ENCODE results near the gene LGALS9. TPM values are rescaled to one million over a fixed set of nuclear protein-coding genes. Genes with fewer than 3 reads are reported as not detected.
"Not testable (repeated sequence)": the region's sequence is repeated elsewhere in the genome, so short reads cannot be mapped to it uniquely, and the experiment has no call there.

Gene LGALS9
- total and polyA plus RNA-seq, 5 experiments from 2014 or later, result 4.5 to 9.7 (median 8.4) TPM

DNA sequence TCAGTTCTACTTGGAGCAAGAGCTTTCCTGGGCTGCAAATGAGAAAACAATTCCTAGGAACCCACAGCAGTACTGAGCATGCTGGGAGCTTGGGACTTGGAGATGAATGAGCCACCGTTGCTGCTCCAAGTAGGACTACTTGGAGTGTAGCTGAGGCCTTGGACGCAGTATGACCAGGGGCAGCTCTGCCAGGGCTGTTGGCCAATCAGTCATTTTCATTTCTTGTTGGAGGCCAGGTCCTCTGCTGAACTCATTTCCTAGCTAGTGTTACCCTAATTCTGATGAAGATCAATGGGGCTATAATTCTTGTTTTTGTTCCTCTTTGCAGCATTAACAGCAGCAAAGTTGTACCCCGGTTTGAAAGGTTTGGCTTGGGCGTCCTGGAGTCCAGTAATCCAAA is 8.0 kb upstream of the LGALS9 start:
- ATAC-seq (no peak), DNase-seq (no peak)
- no peak overlapping the region for H3K27ac Mint-ChIP-seq
- peaks cover 0 to 29% (median 9%) of the 10 kb centered on the region in 3 donors for H3K36me3 Mint-ChIP-seq
- no peaks in the 10 kb centered on the region for H3K27me3 Mint-ChIP-seq
- peaks cover 0 to 4% (median 0%) of the 10 kb centered on the region in 4 donors for H3K4me1 Mint-ChIP-seq
- H3K4me3 Mint-ChIP-seq, result no peak overlapping the region
- POLR2A ChIA-PET, result no interaction called here
- no peaks in the 10 kb centered on the region for H3K9me3 Mint-ChIP-seq

DNA sequence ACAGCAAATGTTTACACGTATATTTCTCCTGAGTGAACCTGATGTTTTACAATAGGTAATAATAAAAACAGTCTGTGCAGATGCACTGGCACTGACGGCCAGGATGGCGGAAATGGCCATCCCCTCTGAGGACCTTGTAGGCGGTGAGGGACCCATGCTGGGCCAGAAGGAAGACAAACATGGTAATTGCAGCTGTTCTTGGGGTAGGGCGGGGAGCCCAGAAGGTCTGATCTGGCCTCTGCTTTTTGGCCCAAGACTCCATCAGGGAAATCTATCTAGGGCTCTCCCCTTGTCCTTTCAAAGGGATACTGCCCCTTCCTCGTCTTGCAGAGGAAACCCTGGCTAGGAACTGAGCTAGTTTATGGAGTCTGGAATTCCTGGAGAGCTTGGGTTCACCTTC is 7.4 kb upstream of the LGALS9 start:
- H3K4me1 Mint-ChIP-seq, result peaks cover 0 to 4% (median under 1%) of the 10 kb centered on the region in 4 donors
- H3K27ac Mint-ChIP-seq, result no peak overlapping the region
- no peak for DNase-seq

DNA sequence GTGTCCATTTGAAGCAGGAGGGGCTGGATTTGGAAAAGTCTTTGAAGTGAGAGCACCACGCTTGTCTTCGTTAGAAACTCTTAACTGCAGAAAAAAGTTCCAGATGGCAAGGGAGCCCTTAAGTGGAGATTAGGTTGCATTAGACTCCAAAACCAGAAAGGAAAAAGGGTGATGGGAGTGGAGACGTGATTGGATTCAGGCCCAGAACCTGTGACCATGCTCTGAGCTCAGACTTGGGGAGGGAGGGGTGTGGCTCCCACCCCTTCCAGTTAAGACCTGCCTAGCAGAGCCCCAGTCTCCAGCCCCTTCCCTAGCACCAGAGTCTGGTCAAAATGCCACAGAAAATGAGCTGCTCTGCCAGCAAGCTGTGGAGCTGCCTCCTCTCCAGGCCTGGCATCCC is 6.4 kb upstream of the LGALS9 start:
- Mint-ChIP-seq H3K4me3 (no peak overlapping the region), H3K27me3 (no peaks in the 10 kb centered on the region), H3K36me3 (peaks cover 0 to 19% (median 3%) of the 10 kb centered on the region in 3 donors), H3K27ac (no peak overlapping the region), H3K4me1 (peaks cover 2 to 7% (median 6%) of the 10 kb centered on the region in 4 donors), H3K9me3 (no peaks in the 10 kb centered on the region)
- no peak for DNase-seq
- POLR2A ChIA-PET, result no interaction called here
- ATAC-seq, result no peak

More for the DNA sequence above, 7.4 kb upstream of the LGALS9 start:
- POLR2A ChIA-PET, result no interaction called here
- H3K4me3 Mint-ChIP-seq, result no peak overlapping the region
- no peak for ATAC-seq
- H3K27me3 Mint-ChIP-seq, result no peaks in the 10 kb centered on the region
- no peaks in the 10 kb centered on the region for H3K9me3 Mint-ChIP-seq
- peaks cover 0 to 23% (median 3%) of the 10 kb centered on the region in 3 donors for H3K36me3 Mint-ChIP-seq

DNA sequence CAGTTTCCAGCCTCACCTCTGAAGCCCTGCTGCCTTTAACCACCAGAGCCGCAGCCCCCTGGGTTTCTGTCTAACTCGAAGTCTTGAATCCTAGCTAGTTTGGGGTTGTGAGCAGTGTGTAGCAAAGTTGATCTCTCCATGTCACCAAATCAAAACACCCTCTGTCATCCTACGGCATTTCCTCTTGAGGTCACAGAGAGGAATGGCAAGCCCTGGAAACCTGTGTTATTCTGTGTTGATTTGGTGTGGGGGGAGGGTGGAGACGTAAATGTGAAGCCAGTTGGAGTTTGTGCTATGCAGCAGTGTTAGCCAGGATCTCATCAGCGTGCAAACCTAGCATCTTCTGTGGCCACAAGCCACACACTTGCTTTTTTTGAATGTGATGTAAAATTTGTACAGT is 5.1 kb upstream of the LGALS9 start:
- DNase-seq (no peak), ATAC-seq (no peak)
- POLR2A ChIA-PET, result no interaction called here
- H3K4me3 Mint-ChIP-seq, result no peak overlapping the region
- no peak overlapping the region for H3K27ac Mint-ChIP-seq
- H3K36me3 Mint-ChIP-seq, result peaks cover 0 to 16% (median 2%) of the 10 kb centered on the region in 3 donors
- no peaks in the 10 kb centered on the region for H3K27me3 Mint-ChIP-seq
- peaks cover 7 to 17% (median 16%) of the 10 kb centered on the region in 4 donors for H3K4me1 Mint-ChIP-seq
- H3K9me3 Mint-ChIP-seq, result no peaks in the 10 kb centered on the region

DNA sequence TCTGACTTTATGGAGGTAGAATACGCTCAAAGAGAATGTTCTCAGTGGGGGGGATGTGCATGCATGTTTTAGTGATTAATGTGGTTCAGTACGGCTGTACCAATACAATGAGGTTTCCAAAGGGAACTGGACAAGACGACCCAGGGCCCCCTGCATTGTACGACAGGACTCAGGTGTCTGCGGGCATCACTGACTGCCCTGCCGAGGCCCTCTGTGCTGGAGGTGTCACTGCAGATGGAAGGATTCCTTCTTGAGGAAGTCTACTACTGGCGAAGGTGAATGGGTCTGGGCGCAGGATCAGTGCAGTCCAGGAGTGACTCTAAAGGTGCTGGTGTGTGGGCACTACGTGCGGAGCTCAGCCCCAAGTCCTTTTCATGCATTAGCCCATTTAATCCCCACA is 3.5 kb upstream of the LGALS9 start:
- Mint-ChIP-seq H3K4me3 (no peak overlapping the region), H3K4me1 (peaks cover 17 to 33% (median 31%) of the 10 kb centered on the region in 4 donors), H3K27ac (peak overlapping the region in 4 of 10 donors; percentile 10 to 52 (median 18)), H3K36me3 (peaks cover 0 to 6% (median 0%) of the 10 kb centered on the region in 3 donors), H3K9me3 (no peaks in the 10 kb centered on the region), H3K27me3 (no peaks in the 10 kb centered on the region)
- POLR2A ChIA-PET, result no interaction called here
- ATAC-seq (no peak), DNase-seq (no peak)

DNA sequence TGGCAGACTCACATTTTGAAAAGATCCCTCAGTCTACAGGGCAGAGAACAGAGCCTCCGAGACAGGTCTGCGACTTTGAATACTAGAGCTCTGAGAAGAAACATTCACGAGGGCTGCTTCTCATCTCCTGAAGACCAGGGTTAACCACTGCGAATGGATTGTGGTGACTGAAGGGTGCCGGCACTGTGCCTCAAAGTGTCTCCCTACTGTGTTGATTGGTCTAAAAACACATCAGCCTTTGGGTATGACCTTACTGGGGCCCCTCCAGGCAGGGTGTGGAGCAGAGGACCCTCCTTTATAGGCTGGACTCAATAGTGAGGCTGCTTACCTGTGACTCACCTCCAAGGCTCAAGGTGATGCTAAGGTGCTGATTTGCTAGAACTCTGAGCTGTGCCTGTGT is 2.6 kb upstream of the LGALS9 start:
- Mint-ChIP-seq H3K4me3 (no peak overlapping the region), H3K4me1 (peaks cover 17 to 38% (median 36%) of the 10 kb centered on the region in 4 donors), H3K9me3 (no peaks in the 10 kb centered on the region), H3K27me3 (no peaks in the 10 kb centered on the region), H3K36me3 (peaks cover 0 to 3% (median 0%) of the 10 kb centered on the region in 3 donors), H3K27ac (peak overlapping the region in 5 of 10 donors; percentile 6 to 43 (median 28))
- DNase-seq (no peak), ATAC-seq (no peak)
- POLR2A ChIA-PET, result no interaction called here

DNA sequence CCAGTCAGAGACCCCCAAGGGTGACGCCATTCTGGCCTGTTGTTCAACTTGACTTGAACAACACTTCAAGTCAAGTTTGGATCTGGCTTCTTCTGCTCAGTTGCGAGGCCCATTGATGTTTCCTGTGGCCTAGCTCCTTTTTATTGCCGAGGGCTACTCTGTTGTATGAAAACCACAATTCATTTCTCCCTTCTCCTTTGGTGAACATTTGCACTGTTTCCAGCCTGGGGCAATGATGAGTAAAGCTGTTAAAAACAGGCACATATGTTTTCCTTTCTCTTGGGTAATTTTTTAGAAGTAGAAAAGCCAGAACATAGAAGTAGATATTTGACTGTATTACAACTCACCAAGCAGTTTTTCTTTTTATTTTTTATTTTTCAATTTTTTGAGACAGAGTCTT is 1.7 kb upstream of the LGALS9 start:
- peak overlapping the region in 6 of 10 donors; percentile 4 to 91 (median 42) for H3K27ac Mint-ChIP-seq
- H3K4me3 Mint-ChIP-seq, DNase-seq, H3K27me3 Mint-ChIP-seq, H3K36me3 Mint-ChIP-seq, H3K9me3 Mint-ChIP-seq, ATAC-seq, POLR2A ChIA-PET: not testable (repeated sequence)
- H3K4me1 Mint-ChIP-seq, result peaks cover 17 to 46% (median 38%) of the 10 kb centered on the region in 4 donors

DNA sequence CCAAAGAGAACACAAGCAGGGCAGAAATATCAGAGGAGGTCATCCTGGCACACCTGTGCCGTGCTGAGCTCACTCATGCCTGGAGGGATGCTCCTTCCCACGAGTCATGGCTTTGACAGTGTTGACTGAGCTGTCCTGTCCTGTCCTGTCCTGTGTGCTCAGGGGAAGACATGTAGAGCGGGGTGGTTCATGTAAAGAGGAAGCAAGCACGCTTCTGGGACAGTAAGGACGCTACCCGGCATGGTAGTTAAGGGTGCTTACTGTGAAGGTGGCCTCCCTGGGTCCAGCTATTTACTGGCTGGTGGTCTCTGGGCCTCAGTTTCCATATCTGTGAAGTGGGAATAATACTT is 398 bp downstream of the LGALS9 start:
- Mint-ChIP-seq H3K4me1 (peaks cover 22 to 63% (median 49%) of the 10 kb centered on the region in 4 donors), H3K27me3 (no peaks in the 10 kb centered on the region), H3K27ac (peak overlapping the region; percentile 83 to 96 (median 92)), H3K9me3 (no peaks in the 10 kb centered on the region), H3K4me3 (peak overlapping the region; percentile 85 to 97 (median 90)), H3K36me3 (peaks cover 0 to 2% (median 0%) of the 10 kb centered on the region in 3 donors)
- DNase-seq (peak in 2 of 10 donors; percentile 13 to 23), ATAC-seq (peak; percentile 66 to 72)
- POLR2A ChIA-PET, result interaction anchor here (1.4 kb wide), 1 partner anchor 338 kb away, joined by 3 read pairs; the partner anchor contains the start of gene WSB1

DNA sequence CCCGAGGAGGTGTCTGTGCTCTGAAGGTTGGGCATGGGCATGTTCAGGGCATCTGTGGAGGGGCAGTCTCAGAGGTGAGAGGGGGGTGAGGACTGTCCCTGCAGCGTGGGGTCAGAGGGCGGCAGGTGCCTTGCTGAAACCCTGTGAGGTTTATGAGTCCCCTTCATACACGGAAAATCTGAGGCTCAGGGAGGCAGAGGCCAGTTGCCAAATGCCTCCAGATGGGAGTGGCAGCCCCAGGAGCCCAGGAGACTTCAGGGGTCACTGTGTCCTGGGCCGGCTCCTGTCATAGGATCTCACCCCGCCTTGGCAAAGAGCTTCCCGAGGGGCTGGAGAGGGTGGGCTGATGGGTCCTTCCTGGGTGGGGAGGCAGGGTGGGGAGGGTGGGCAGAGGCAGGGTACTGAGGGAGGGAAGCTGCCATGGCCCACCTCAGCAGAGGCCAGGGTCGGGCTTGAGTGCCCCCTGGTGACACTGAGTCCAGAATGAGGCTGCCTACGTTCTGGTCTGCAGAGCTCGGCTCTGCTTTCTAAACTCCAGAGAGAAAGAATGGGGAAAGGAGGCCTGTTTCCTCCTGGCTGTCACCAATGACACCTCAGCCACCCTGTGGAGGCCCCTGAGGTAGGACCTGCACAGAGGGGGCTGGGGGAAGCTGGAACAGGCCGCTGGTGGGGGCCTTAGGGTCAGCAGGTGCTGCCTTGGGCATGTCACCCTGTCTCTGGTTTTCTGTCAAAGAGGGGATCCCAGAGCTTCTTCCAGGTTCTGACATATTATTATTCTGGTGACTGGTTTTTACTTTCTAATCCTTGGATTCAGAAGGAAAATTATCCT is 1.1 kb downstream of the LGALS9 start:
- POLR2A ChIA-PET, result interaction anchor here (1.4 kb wide), 1 partner anchor 338 kb away, joined by 3 read pairs; the partner anchor contains the start of gene WSB1
- H3K4me1 Mint-ChIP-seq, result peaks cover 22 to 63% (median 49%) of the 10 kb centered on the region in 4 donors

DNA sequence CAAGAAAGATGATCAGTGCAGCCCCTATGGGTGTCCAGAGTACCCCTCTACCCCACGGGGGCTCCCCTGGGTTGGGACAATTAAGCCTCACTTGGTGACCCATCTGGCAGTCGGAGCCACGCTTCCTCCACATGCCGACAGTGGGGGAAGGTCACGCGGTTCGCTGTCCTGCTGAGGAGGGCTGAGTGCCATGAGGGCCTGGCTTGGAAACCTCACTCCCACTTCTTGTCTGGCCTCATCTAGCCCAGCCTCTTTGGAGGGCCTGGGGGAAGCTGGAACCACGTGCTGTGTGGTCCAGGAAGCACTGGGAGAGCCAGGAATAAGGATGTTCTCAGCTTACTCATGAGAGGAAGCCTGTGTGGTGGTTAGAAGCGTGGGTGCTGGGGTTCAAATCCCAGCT is 1.8 kb downstream of the LGALS9 start:
- H3K4me1 Mint-ChIP-seq, result peaks cover 22 to 63% (median 49%) of the 10 kb centered on the region in 4 donors
- H3K9me3 Mint-ChIP-seq, H3K27me3 Mint-ChIP-seq, ATAC-seq, POLR2A ChIA-PET, H3K36me3 Mint-ChIP-seq, DNase-seq: not testable (repeated sequence)
- H3K27ac Mint-ChIP-seq, result peak overlapping the region in 5 of 10 donors; percentile 27 to 96 (median 45)
- peak overlapping the region in 2 of 10 donors; percentile 87 to 97 for H3K4me3 Mint-ChIP-seq

More for the DNA sequence above, 1.1 kb downstream of the LGALS9 start:
- Mint-ChIP-seq H3K9me3 (no peaks in the 10 kb centered on the region), H3K36me3 (peaks cover 0 to 2% (median 0%) of the 10 kb centered on the region in 3 donors), H3K4me3 (peak overlapping the region; percentile 85 to 97 (median 90)), H3K27ac (peak overlapping the region in 9 of 10 donors; percentile 83 to 96 (median 92)), H3K27me3 (no peaks in the 10 kb centered on the region)
- DNase-seq (no peak), ATAC-seq (no peak)

DNA sequence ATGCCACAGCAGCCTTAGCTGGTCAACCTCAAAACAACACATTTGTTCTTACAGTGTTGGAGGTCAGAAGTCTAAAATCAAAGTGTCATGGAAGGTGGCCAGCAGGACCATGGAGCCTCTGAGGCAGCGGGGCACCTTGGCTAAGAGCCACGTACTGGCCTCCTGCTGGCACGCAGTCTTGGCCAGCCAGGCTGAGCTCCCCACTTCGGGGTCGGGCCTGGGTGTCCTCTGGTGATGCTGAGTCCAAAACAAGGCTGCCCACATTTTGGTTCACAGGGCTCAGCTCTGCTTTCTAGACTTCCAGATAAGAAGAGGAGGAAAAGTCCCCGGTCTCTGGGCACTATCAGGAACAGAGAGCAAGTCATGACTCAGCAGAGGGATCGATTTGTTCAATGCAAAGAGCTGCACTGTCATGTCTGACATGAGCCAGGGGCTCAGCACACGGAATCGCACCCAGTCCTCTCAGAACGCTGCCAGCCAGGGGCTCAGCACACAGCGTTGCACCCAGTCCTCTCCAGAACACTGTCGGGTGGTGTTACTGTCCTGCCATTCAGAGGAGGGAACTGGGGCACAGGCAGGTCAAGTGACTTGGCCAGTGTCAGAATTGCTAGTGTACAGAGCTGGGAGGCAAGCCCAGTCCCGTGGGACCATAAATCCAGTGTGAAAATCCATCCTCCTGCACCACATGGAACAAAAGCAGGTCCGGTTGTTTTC is 2.5 kb downstream of the LGALS9 start:
- POLR2A ChIA-PET, result no interaction called here
- peaks cover 0 to 2% (median 0%) of the 10 kb centered on the region in 3 donors for H3K36me3 Mint-ChIP-seq
- DNase-seq (no peak), ATAC-seq (no peak)
- H3K27me3 Mint-ChIP-seq, result no peaks in the 10 kb centered on the region
- H3K4me1 Mint-ChIP-seq, result peaks cover 22 to 63% (median 49%) of the 10 kb centered on the region in 4 donors
- H3K27ac Mint-ChIP-seq, result peak overlapping the region in 7 of 10 donors; percentile 27 to 96 (median 49)
- H3K4me3 Mint-ChIP-seq, result peak overlapping the region in 2 of 10 donors; percentile 43 to 97
- H3K9me3 Mint-ChIP-seq, result no peaks in the 10 kb centered on the region

DNA sequence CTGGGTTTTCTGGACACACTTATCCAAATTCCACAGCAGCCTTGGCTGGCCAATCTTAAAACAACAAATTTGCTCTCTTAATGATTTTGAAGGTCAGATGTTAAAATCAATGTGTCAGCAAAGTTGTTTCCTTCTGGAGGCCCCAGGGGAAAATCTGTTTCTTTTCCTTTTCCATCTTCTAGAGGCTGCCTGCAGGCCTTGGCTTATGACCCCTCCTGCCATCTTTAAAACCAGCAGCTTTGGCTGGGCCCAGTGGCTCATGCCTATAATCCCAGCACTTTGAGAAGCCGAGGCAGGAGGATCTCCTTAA is 3.0 kb downstream of the LGALS9 start:
- H3K27me3 Mint-ChIP-seq, result no peaks in the 10 kb centered on the region
- H3K9me3 Mint-ChIP-seq, result no peaks in the 10 kb centered on the region
- POLR2A ChIA-PET, result no interaction called here
- H3K4me1 Mint-ChIP-seq, result peaks cover 22 to 63% (median 47%) of the 10 kb centered on the region in 4 donors
- DNase-seq, result no peak
- ATAC-seq, result no peak
- H3K36me3 Mint-ChIP-seq, result peaks cover 0 to 7% (median 0%) of the 10 kb centered on the region in 3 donors
- peak overlapping the region in 2 of 10 donors; percentile 57 to 72 for H3K27ac Mint-ChIP-seq
- no peak overlapping the region for H3K4me3 Mint-ChIP-seq

DNA sequence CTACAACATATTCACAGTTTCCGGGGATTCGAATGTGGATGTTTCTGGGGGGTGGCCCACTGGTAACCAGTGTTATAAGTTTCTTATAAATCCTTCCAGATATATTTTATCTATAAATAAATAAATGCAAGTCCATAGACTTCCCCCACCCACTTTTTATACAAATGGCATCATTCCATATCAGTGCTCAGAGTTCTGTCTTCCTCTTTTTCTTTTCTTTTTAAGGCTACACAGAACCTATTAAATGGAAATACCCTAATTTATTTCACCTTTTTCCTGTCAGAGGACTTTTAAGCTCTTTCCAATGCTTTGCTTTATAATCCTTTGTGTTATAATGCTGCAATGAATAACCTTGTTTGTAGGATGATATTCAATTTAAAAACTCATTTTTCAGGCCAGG is 3.8 kb downstream of the LGALS9 start:
- peak overlapping the region in 1 of 10 donors; percentile 65 for H3K4me3 Mint-ChIP-seq
- ATAC-seq, result no peak
- H3K4me1 Mint-ChIP-seq, result peaks cover 19 to 60% (median 42%) of the 10 kb centered on the region in 4 donors
- no peaks in the 10 kb centered on the region for H3K27me3 Mint-ChIP-seq
- H3K27ac Mint-ChIP-seq, result peak overlapping the region in 6 of 10 donors; percentile 15 to 72 (median 56)
- no peak for DNase-seq
- H3K36me3 Mint-ChIP-seq, result peaks cover 0 to 8% (median 0%) of the 10 kb centered on the region in 3 donors
- no peaks in the 10 kb centered on the region for H3K9me3 Mint-ChIP-seq
- POLR2A ChIA-PET, result no interaction called here
